GM18526 (cell line): ENCODE measurements around the gene GPRIN1.

Experiments
- POLR2A ChIP-seq: IDR thresholded peaks from 3 replicates; pipeline ENCODE4 v1.6.1; 2011; ENCODE audit not compliant: insufficient read length; ENCODE audit errors: extremely low read depth

The GPRIN1 gene

DNA sequence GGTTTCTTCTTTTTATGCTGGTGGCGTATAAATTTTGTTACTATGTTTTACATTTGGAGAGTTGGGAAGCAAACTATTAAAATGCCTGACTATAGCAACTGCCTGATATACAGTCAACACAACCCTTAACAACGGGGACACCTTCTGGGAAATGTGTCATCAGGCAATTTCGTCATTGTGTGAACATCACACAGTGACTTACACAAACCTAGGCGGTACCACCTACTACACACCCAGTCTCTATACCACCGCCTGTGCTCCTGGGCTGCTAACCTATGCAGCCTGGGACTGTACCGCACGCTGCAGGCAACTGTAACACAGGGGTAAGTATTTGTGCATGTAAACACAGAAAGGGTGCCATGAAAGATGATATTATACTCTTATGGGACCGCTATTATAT, 62.2 kb downstream of the GPRIN1 start:
- TF ChIP-seq POLR2A, result no peak
